DMS153 (cell line): Measurements from ENCODE around the gene DTYMK.

ENCODE experiments used
- DNase-seq: peaks from one replicate; lab custom pipeline; 2025; lab: John Stamatoyannopoulos, UW

Gene DTYMK

GRCh38 chr2:241706537-241706936 lies 19.9 kb upstream of the DTYMK start:
- no peak for DNase-seq

- no peak for DNase-seq
Measured at GRCh38 chr2:241703032-241703604, 16.5 kb upstream of the DTYMK start.

- DNase-seq: peak; percentile 60
Measured at GRCh38 chr2:241702155-241703031, 15.8 kb upstream of the DTYMK start.

DNA sequence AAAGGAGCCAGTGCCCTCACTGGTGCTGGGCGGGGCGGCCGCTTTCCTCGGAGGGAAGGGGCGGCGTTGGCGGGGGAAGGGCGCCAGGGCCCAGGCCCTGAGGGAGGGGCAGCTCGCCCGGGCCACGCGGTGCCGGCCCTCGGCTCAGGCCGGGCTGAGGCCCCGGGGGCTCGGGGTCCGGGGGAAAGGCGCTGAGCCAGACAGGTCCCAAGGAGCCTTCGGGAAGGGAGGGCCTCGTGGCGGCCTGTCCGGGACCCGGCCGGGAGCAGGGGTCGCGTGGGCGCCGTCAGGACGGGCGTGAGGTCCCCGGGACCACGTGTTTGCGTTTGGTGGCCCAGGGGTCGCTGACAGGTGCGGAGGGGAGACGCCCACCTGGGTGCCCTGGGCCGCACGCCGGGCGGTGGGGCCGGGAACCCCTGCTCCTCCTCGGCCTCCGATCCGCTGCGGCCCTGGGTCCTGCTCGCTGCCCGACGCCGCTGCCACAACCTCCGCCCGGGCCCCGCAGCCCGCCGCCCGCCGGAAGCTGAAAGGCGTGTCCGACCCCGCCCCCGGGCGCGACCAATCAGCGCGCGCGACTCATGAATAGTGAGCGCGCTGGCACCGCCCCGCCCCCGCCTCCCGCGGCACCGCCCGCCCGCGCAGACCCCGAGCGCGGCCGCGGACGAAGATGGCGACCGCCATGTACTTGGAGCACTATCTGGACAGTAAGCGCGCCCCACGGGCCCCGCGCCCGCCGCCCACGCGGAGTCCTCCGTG lies 15.0 kb upstream of the DTYMK start, which contains the start of gene ING5:
ING5 (plus strand) TSS at position 641 of the 756 bp plus-strand sequence; CDS start at position 668, 27 bp downstream.
- DNase-seq: peak; percentile 80

- peak; percentile 86 for DNase-seq
Measured at GRCh38 chr2:241701149-241701398, 14.5 kb upstream of the DTYMK start.

GRCh38 chr2:241695651-241696050 lies 9.0 kb upstream of the DTYMK start:
- DNase-seq: no peak

GRCh38 chr2:241692448-241692847 lies 5.8 kb upstream of the DTYMK start:
- DNase-seq: no peak

- no peak for DNase-seq
Measured at GRCh38 chr2:241690202-241690717, 3.6 kb upstream of the DTYMK start.

- DNase-seq: no peak
Measured at GRCh38 chr2:241689306-241689705, 2.7 kb upstream of the DTYMK start.

GRCh38 chr2:241686324-241686649 lies 328 bp downstream of the DTYMK start:
- DNase-seq: no peak

- no peak for DNase-seq
Measured at GRCh38 chr2:241680827-241681599, 5.6 kb downstream of the DTYMK start.

DNA sequence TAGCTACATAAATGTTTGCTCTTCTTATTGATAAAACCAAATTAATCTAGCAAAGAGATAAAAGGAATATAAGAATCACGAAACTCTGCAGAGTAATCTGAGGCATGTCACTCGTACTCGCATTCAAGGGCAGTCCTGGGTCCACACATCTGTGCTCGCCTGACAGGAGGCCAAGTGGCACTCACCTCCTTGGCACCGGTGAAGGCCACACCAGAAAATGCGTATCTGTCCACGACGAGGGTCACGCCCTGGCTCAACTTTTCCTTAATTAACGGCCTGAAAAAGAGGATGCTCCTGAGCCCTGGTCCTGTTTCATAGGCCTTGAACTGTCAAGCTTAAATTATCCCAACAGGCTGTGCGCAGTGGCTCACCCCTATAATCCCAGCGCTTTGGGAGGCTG lies 6.6 kb downstream of the DTYMK start:
- no peak for DNase-seq

DNA sequence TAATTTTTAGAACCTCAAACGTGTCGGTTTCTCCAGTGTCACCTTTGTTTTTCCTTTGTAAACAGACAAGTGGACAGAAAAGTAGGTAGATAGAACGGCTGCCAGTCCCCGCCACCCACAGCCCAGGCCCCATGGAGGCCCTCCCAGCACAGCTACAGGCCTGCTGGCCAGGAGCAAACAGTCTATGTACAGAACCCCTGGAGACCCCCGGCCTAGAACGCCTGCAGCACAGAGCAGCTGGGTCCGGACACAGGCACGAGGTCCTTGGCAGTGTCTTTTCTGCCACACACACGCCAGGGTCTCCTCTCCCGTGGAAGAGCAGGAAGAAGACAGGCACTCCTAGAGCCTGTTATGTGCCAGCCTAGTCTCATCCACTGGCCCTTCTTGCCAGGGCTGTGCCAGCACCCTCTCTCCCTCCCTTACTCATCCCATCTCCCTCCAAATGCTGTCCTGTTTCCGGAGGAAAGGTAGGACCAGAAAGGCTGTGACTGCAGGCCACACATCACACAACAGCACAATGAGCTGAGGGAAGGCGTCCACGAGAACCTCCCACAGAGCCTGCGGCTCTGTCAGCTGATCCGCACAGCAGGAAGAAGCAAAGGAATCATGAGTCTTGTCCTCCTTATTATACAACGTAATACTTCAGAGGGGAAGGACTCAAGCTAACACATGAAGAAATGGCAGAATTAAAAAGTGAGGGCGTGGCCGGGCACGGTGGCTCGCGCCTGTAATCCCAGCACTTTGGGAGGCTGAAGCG lies 7.7 kb downstream of the DTYMK start:
- DNase-seq: no peak

GRCh38 chr2:241678307-241678706 lies 8.3 kb downstream of the DTYMK start:
- DNase-seq: no peak

DNA sequence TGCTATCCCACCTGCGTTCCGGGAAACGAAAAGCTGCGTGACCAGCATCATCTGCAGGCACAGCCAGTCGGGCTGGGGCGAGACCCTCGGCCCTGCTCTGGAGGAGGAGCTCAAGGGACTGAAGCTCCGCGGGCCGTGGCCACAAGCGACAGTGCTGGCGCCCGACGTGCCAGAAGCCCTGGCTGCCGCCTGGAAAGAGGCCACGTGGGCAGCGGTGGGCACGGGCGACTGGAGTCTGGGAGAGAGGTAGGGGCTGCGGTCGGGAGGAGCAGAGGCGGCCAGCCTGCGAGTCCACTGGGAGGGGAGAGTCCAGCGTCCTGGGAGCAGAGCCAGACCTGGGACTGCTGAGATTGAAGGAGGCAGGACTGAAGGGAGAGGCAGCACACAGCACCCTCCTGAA lies 9.2 kb downstream of the DTYMK start:
- no peak for DNase-seq

DNA sequence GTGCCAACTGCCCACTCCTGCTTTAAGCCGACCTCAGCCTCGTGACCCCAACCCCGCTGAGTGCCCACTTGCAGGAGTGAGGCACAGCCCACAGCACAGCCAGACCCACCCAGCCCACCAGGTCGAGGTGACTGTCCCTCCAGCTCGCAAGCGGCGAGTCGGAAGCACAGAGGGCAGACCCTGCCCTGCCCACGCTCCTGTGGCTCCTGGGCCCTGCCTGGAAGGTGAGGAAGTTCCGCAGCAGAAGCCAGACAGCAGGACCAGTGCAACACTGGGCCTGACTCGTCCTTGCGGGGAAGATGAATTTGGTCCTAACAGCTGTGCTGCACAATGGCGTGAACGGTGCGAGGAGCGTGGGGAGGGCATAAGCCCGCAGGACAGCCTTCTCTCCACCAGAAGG lies 9.9 kb downstream of the DTYMK start:
- no peak for DNase-seq

DNA sequence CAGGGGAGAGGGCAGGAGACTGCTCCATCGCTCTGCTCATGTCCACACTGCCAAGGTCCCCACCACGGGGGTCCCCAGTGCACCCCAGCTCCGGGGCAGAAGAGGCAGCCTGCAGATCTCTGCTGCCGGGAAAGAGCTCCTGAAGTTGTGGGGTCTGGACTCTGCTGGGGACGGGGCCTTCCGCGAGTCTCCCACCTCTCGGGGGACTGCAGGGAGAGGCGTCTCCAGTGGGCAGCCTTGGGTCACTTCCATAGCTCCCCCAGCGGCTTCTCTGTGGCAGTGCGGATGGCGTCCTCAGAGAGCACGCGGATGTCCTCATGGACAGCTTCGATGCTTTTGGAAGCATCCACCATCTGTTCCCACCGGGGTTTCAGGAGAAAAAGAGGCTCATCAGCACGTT lies 10.7 kb downstream of the DTYMK start:
- DNase-seq: no peak

DNA sequence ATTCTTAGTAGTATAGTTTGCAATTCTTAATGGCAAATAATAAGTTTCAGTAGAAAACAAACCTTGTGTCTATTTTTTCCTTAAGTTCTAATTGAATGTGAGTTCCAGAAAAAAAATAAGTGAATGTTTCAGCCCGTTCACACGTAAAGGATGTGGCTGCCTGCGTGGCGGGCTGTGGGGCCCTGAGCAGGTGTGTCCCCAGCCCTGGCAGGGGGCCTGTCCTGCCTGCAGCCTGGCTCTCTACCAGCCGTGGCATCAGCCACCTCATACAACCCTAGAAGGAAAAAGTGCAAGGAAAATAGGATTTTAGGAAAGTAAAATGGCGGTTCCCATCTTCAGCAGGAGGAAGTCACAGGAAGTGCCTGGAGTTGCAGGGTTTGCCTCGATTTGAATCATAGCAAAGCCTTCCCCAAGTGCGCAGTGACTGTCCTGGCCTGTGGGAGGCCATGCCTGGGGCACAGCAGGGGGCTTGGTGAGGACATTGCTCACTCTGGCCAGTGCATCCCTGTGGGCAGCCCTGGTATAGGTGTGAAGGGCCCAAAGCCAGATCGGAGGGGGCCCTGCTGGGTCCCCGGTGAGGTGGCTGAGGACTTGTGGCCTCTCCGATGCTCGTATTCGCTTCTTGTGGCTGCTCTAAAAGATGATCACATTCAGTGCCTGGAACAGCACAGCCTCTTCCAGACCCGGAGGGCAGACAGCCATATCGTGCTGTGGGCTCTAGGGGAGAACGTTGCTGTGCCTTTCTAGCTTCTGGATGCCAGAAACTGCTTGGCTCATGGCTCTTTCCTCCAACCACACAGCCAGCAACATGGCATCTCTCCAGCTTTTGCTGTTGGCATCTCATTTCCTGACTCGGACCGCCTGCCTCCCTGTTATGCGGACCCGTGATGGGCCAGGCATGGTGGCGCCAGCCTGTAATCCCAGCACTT lies 12.6 kb downstream of the DTYMK start:
- DNase-seq: no peak

GRCh38 chr2:241673189-241673663 lies 13.4 kb downstream of the DTYMK start:
- no peak for DNase-seq
